ENCODE results near the gene PTDSS2.

The PTDSS2 gene

DNA sequence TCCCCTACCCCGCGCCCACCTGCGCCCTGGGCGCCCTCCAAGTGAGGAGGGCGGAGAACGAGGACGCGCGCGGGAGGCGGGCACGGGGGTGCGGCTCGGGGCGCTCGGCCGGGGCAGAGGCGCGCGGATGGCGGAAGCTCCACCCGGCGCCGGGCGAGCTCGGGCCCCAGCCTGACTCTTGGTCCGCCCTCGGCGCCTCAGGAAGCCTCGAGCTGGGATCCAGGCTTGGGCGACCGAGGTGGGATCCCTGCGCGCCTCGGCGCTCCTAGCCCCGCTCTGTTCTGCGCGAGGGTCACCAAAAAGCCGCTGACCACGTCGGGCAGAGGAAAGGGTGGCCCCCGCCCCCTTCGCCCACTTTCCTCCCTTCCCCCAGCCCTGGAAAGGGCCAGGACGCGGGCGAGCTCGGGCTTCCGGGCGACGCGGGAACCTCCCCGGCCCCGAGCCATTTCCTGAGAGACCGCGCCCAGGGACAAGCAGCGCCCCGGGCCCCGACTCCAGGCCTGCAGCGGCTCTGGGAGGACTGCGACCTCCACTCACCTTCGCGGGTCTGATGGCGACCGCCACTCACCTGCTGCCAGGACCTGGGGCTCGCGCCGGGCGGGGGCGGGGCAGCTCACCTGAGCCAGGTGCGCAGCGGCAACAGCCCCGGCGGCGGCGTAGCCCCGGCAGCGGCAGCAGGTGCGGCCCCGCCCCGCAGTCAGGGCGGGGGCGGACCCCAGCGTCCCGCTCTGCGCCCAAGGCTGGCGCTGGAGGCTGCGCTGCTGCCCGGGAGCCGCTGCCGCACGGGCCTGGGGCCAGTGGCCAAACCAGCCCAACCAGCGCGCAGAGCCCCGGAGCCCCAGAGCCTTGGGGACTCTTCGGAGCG is 33.1 kb upstream of the PTDSS2 start:
- Histone ChIP-seq H3K36me3 (ENCODE audit: insufficient read depth, low read length) (no peaks in the 10 kb centered on the region), H3K4me3 (ENCODE audit: low read length, poor library complexity, severe bottlenecking) (no peak overlapping the region), H2AFZ (ENCODE audit: low read length) (no peak overlapping the region)

DNA sequence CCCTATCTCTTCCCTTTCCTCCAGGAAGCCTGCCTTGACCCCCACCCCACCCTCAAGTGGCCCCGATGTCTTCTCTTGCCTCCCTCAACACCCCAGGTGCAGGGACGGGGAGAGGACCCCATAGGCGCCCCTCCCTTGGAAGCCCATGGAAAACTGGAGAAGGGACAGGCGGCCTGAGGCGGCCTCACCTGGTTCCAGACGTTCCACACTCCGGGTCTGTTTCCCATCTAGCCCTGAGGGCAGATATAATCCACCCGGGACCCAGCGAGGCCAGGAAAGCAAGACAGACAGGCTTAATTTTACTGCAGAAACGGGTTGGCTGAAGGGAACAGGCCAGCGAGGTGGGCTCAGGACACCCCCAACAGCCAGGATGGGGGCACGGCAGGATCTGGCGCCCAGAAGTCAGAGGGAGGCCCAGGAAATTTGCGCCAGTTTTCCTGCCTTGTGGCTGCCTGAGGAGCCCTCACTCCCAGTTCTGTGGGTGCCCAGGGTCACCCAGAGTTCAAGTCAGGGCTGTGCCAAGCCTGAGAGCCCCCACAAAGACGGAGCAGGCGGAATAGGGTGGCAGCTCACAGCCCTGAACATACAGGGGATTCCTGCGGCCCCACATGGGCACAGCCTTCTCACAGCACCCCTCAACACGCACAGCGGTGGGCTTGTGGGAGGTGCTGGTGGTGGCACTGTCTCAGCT is 32.3 kb upstream of the PTDSS2 start:
- Histone ChIP-seq H3K9me3 (ENCODE audit: insufficient read depth, low read depth, low read length) (no peaks in the 10 kb centered on the region), H4K20me1 (ENCODE audit: insufficient read depth, low read length, poor library complexity, severe bottlenecking) (peaks cover 7% of the 10 kb centered on the region), H3K4me1 (ENCODE audit: insufficient read depth, low read length, poor library complexity, severe bottlenecking) (peaks cover 26% of the 10 kb centered on the region), H3K4me3 (ENCODE audit: low read length, poor library complexity, severe bottlenecking) (no peak overlapping the region), H3K9ac (ENCODE audit: low read depth, low read length, poor library complexity, severe bottlenecking) (no peak overlapping the region), H3K79me2 (ENCODE audit: insufficient read depth, low read length) (peaks cover 19% of the 10 kb centered on the region), H3K27me3 (ENCODE audit: insufficient read depth, low read length, poor library complexity, severe bottlenecking) (no peaks in the 10 kb centered on the region), H3K36me3 (ENCODE audit: insufficient read depth, low read length) (no peaks in the 10 kb centered on the region), H3F3A (ENCODE audit: low read depth) (no peaks in the 10 kb centered on the region), H2AFZ (ENCODE audit: low read length) (no peak overlapping the region), H3K4me2 (ENCODE audit: low read depth, low read length, poor library complexity, severe bottlenecking) (no peak overlapping the region), H3K9me2 (replicated peaks; ENCODE audit: low read depth, low read length) (no peaks in the 10 kb centered on the region)
- TF ChIP-seq, protein P1, sequence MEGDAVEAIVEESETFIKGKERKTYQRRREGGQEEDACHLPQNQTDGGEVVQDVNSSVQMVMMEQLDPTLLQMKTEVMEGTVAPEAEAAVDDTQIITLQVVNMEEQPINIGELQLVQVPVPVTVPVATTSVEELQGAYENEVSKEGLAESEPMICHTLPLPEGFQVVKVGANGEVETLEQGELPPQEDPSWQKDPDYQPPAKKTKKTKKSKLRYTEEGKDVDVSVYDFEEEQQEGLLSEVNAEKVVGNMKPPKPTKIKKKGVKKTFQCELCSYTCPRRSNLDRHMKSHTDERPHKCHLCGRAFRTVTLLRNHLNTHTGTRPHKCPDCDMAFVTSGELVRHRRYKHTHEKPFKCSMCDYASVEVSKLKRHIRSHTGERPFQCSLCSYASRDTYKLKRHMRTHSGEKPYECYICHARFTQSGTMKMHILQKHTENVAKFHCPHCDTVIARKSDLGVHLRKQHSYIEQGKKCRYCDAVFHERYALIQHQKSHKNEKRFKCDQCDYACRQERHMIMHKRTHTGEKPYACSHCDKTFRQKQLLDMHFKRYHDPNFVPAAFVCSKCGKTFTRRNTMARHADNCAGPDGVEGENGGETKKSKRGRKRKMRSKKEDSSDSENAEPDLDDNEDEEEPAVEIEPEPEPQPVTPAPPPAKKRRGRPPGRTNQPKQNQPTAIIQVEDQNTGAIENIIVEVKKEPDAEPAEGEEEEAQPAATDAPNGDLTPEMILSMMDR (conservative IDR thresholded peaks at IDR 0.05; ENCODE audit: low read length) = no peak
- no peak for TF ChIP-seq EZH2phosphoT487 (IDR thresholded peaks at IDR 0.05; ENCODE audit: borderline replicate concordance)

More for the DNA sequence above, 33.1 kb upstream of the PTDSS2 start:
- Histone ChIP-seq H3K9me3 (ENCODE audit: insufficient read depth, low read depth, low read length) (no peaks in the 10 kb centered on the region), H3K9ac (ENCODE audit: low read depth, low read length, poor library complexity, severe bottlenecking) (no peak overlapping the region), H3K79me2 (ENCODE audit: insufficient read depth, low read length) (peaks cover 22% of the 10 kb centered on the region), H3F3A (ENCODE audit: low read depth) (no peaks in the 10 kb centered on the region), H3K4me2 (ENCODE audit: low read depth, low read length, poor library complexity, severe bottlenecking) (no peak overlapping the region), H3K9me2 (replicated peaks; ENCODE audit: low read depth, low read length) (no peaks in the 10 kb centered on the region), H3K4me1 (ENCODE audit: insufficient read depth, low read length, poor library complexity, severe bottlenecking) (peaks cover 28% of the 10 kb centered on the region), H4K20me1 (ENCODE audit: insufficient read depth, low read length, poor library complexity, severe bottlenecking) (peaks cover 9% of the 10 kb centered on the region), H3K27me3 (ENCODE audit: insufficient read depth, low read length, poor library complexity, severe bottlenecking) (no peaks in the 10 kb centered on the region)
- no peak for TF ChIP-seq EZH2phosphoT487 (IDR thresholded peaks at IDR 0.05; ENCODE audit: borderline replicate concordance)

DNA sequence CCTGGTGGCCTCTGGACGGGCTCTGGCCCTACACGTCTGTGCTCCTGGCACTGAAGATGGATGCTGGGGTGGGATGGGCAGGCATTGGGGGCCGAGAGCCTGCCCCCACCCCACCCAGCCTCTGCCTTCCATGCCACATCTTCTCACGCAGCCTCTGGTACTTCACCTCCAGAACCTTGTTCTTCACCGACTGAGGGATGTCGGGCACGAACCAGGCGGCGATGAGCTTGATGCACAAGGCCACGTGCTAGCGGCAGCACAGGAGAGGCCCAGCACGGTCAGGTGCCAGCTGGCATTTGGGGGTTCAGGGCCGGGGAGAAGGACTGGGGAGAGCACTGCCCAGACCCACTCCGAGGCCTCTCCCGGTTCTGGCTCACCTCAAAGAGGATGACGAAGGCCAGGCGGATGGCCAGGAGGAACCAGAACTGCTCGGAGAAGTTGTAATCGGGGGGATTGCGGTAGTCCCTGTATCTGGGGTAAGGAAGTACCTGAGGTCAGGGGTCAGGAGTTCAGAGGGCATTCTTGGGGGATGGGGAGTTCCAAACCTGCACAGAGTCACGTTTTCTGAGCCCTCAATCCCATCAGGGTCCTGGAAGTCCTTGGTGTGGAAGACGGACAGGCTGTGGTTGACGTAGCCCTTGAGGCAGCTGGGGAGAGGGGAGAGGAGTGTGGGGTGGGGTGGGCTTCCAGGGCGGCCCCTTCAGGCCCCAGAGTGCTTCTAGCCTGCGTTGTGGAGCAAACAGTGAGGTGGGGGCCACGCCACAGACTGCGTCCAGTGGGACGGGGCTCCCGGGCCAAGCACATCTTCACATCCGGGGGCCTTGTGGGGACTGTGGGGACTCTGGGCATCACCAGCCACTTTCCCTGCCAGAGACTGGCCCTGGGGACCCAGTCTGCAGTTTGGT is 31.5 kb upstream of the PTDSS2 start:
- TF ChIP-seq, protein P1 (conservative IDR thresholded peaks at IDR 0.05; ENCODE audit: low read length) = no peak
- no peak for TF ChIP-seq EZH2phosphoT487 (IDR thresholded peaks at IDR 0.05; ENCODE audit: borderline replicate concordance)
- no peaks in the 10 kb centered on the region for H3K27me3 ChIP-seq (ENCODE audit: insufficient read depth, low read length, poor library complexity, severe bottlenecking)
- no peak overlapping the region for H3K4me2 ChIP-seq (ENCODE audit: low read depth, low read length, poor library complexity, severe bottlenecking)
- H3F3A ChIP-seq (ENCODE audit: low read depth) = no peaks in the 10 kb centered on the region
- peaks cover 20% of the 10 kb centered on the region for H3K4me1 ChIP-seq (ENCODE audit: insufficient read depth, low read length, poor library complexity, severe bottlenecking)
- no peak overlapping the region for H2AFZ ChIP-seq (ENCODE audit: low read length)
- no peak overlapping the region for H3K9ac ChIP-seq (ENCODE audit: low read depth, low read length, poor library complexity, severe bottlenecking)
- H3K4me3 ChIP-seq (ENCODE audit: low read length, poor library complexity, severe bottlenecking) = no peak overlapping the region
- H3K9me2 ChIP-seq (replicated peaks; ENCODE audit: low read depth, low read length) = no peaks in the 10 kb centered on the region
- peaks cover 11% of the 10 kb centered on the region for H3K79me2 ChIP-seq (ENCODE audit: insufficient read depth, low read length)
- H3K9me3 ChIP-seq (ENCODE audit: insufficient read depth, low read depth, low read length) = no peaks in the 10 kb centered on the region
- peaks cover 2% of the 10 kb centered on the region for H4K20me1 ChIP-seq (ENCODE audit: insufficient read depth, low read length, poor library complexity, severe bottlenecking)
- H3K36me3 ChIP-seq (ENCODE audit: insufficient read depth, low read length) = no peaks in the 10 kb centered on the region
